Caco-2 (cell line): ENCODE measurements around the gene PLCB1. TPM values are rescaled to one million over a fixed set of nuclear protein-coding genes. Genes with fewer than 3 reads are reported as not detected.
A peak's percentile ranks its signal among the peaks of the same experiment; 100 is the strongest.

Source experiments
- BruUV-seq: library from RNA; stranded (reverse); fragments of 400-500 nt; replicated peaks from 2 replicates; lab custom pipeline; 2021; lab: Mats Ljungman, UMichigan
- CTCF ChIA-PET: fragments of 300-600 bp; sonication (Branson Sonifier 250); formaldehyde crosslinking; loops from one replicate; lab custom pipeline; 2022; ENCODE audit warnings: antibody characterized with exemption; lab: Charles Lee
- POLR2A ChIA-PET: fragments of 300-600 bp; sonication (Branson Sonifier 250); formaldehyde crosslinking; loops from one replicate; lab custom pipeline; 2022; ENCODE audit warnings: antibody characterized with exemption; lab: Charles Lee
- DNase-seq, 2 experiments: peaks; one replicate each; pipeline versions ENCODE4 v3.0.0 to v3.0.0-alpha.2; 2020 to 2022
- H3K27me3 ChIP-seq: replicated peaks from 2 replicates; pipeline ENCODE4 v1.6.0; 2011; ENCODE audit warnings: low read length; ENCODE audit not compliant: control insufficient read depth, insufficient read depth
- H3K36me3 ChIP-seq: 2 replicates; pipeline ENCODE4 v1.5.1; 2011; ENCODE audit warnings: low read length; ENCODE audit not compliant: control insufficient read depth, insufficient read depth
- H3K4me1 ChIP-seq: fragments of 250-450 bp; sonication (Bioruptor Pico); 2 replicates; pipeline ENCODE4 v1.5.1; 2020; ENCODE audit warnings: mild to moderate bottlenecking
- H3K4me3 ChIP-seq: 2 replicates; pipeline ENCODE4 v1.5.1; 2011; ENCODE audit warnings: low read depth, mild to moderate bottlenecking, control low read depth, low read length
- H3K9me3 ChIP-seq: fragments of 250-450 bp; sonication (Bioruptor Pico); 2 replicates; pipeline ENCODE4 v1.5.1; 2020; ENCODE audit warnings: mild to moderate bottlenecking, moderate library complexity
- H3K27ac Mint-ChIP-seq: one replicate; pipeline ENCODE4 v1.8.0; 2022; ENCODE audit warnings: mixed read lengths; ENCODE audit not compliant: unreplicated experiment
- H3K27me3 Mint-ChIP-seq: one replicate; pipeline ENCODE4 v1.8.0; 2022; ENCODE audit warnings: mixed read lengths; ENCODE audit not compliant: insufficient read depth, unreplicated experiment
- H3K36me3 Mint-ChIP-seq: one replicate; pipeline ENCODE4 v1.8.0; 2022; ENCODE audit warnings: mild to moderate bottlenecking, mixed read lengths; ENCODE audit not compliant: insufficient read depth, unreplicated experiment
- H3K4me1 Mint-ChIP-seq: one replicate; pipeline ENCODE4 v1.8.0; 2022; ENCODE audit warnings: low read depth, mixed read lengths; ENCODE audit not compliant: unreplicated experiment
- H3K4me3 Mint-ChIP-seq: one replicate; pipeline ENCODE4 v1.8.0; 2022; ENCODE audit warnings: mild to moderate bottlenecking, moderate library complexity, mixed read lengths; ENCODE audit not compliant: unreplicated experiment
- H3K9me3 Mint-ChIP-seq: one replicate; pipeline ENCODE4 v1.8.0; 2022; ENCODE audit warnings: mixed read lengths; ENCODE audit not compliant: unreplicated experiment
- intact Hi-C: fragments of 100-400 bp; cut with micrococcal nuclease; formaldehyde crosslinking; loops from one replicate; pipeline ENCODE4 v1.10.0; 2022; ENCODE audit not compliant: unreplicated experiment
- total RNA-seq: library from RNA; stranded (reverse); gene quantifications from 2 replicates; pipeline ENCODE4 v1.2.3, GENCODE V29; 2022
- TF ChIP-seq, protein P1 (sequence below), 2 experiments: fragments of 200-600 bp in 1 of 2; IDR thresholded peaks; 1 replicate in 1 of 2; 2 replicates in 1 of 2; pipeline versions ENCODE4 v1.5.1 to v1.8.0; 2011 to 2022; ENCODE audit warnings: antibody characterized with exemption in 1 of 2, control low read depth in 1 of 2, inconsistent platforms in 1 of 2, low read depth in 1 of 2, low read length in 1 of 2, mild to moderate bottlenecking in 1 of 2, moderate library complexity in 1 of 2; ENCODE audit not compliant: insufficient read depth in 1 of 2, severe bottlenecking in 1 of 2, unreplicated experiment in 1 of 2

The PLCB1 gene
- total RNA-seq, 1 experiment from 2014 or later, result 105 TPM

DNA sequence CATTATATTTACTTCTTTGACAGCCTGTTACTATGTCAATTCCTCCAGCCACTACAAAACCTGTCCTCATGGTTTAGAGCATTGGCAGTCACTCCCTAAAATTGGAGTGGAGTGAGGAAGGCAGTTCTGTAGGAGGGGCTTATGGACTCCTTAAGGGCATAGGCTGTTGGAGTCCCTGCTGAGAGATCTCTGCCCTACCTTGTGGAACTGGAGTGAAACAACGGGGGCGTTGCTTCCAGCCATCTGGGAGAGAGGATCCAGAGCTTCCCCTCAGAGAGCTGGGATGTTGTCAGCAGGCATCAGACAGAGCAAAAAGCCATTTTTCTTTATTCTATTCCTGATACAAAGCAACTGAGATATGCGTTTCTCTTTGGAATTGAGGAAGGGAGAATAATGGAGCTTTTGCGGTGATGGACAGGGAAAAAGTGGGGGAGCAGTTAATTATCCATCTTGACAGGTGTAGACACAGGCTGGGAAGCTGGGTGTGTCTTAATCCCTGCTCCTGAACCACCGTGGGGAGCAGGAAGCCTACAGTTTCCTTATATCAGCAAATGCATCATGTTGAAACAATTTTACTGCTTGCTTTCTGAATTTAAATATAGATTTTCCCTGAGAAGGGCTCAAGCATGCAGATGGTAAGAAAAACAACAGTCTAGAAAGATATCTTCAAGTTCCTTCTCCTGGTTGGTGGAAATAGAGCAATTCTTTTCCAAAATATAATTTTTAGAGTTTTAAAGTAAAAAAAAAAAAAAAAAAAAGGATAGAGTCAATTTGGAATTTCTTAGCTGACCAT is 402.5 kb downstream of the PLCB1 start:
- no peak overlapping the region for H3K4me3 Mint-ChIP-seq
- intact Hi-C loops, result loop anchor here (1.0 kb wide), 4 partner anchors 49 to 490 kb away; partner anchors contain the start of gene PLCB1
- H3K4me3 ChIP-seq, result no peak overlapping the region
- CTCF ChIA-PET, result interaction anchor here (1.0 kb wide), 1 partner anchor 186 kb away, joined by 3 read pairs; no protein-coding TSS in a partner anchor
- no peaks in the 10 kb centered on the region for H3K27me3 ChIP-seq
- BruUV-seq, result no TSS peak
- H3K9me3 ChIP-seq, result no peaks in the 10 kb centered on the region
- H3K27me3 Mint-ChIP-seq, result no peaks in the 10 kb centered on the region
- H3K9me3 Mint-ChIP-seq, result no peaks in the 10 kb centered on the region
- H3K36me3 ChIP-seq, result no peaks in the 10 kb centered on the region
- H3K36me3 Mint-ChIP-seq, result no peaks in the 10 kb centered on the region
- TF ChIP-seq, protein P1, sequence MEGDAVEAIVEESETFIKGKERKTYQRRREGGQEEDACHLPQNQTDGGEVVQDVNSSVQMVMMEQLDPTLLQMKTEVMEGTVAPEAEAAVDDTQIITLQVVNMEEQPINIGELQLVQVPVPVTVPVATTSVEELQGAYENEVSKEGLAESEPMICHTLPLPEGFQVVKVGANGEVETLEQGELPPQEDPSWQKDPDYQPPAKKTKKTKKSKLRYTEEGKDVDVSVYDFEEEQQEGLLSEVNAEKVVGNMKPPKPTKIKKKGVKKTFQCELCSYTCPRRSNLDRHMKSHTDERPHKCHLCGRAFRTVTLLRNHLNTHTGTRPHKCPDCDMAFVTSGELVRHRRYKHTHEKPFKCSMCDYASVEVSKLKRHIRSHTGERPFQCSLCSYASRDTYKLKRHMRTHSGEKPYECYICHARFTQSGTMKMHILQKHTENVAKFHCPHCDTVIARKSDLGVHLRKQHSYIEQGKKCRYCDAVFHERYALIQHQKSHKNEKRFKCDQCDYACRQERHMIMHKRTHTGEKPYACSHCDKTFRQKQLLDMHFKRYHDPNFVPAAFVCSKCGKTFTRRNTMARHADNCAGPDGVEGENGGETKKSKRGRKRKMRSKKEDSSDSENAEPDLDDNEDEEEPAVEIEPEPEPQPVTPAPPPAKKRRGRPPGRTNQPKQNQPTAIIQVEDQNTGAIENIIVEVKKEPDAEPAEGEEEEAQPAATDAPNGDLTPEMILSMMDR (IDR thresholded peaks at IDR 0.05; ENCODE audit: insufficient read depth in 1 of 2, low read depth in 1 of 2, low read length in 1 of 2, severe bottlenecking in 1 of 2, unreplicated experiment in 1 of 2), result no peak
- no peaks in the 10 kb centered on the region for H3K4me1 ChIP-seq
- DNase-seq, result no peak
- no peaks in the 10 kb centered on the region for H3K4me1 Mint-ChIP-seq
- H3K27ac Mint-ChIP-seq, result no peak overlapping the region
- POLR2A ChIA-PET, result interaction anchor here (0.6 kb wide), 1 partner anchor 403 kb away, joined by 6 read pairs; no protein-coding TSS in a partner anchor

DNA sequence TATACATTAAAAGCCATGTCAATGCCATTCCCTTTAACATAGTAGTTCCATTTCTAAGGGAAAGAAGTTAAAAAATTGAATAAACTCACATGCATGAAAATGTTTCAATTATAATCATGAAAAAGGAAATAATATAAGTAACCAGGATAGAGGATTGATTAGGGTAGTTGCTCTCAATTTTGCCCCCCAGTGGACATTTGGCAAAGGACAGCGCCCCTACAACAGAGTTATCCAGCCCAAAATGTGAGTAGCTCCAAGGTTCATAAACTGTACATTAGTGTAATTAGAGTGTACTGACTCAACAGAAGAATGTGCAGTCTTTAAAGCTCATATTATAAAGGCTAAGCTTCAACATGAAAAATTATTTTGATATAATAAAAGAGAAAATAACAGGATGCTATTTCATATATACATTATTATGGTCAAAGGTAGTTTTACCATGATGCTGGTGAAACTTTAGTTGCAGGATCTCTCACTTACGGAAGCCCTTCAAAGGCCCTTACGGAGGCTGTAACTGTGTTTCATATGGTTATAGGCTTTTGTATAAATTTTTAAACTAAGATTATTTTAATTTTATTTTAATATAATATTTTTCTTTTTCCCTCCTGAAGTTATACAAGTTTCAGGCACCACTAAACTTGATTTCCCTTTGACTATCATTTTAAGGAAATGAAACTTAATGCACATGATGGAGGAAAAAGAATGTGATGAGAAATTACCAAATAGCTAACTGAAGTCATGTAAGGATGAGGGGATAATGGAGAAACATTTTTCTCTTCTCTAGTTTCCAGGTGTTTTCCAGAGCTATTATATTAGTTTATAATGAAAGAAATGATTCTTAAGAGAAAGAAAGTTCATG is 403.6 kb downstream of the PLCB1 start:
- H3K27me3 ChIP-seq, result no peaks in the 10 kb centered on the region
- ChIA-PET CTCF (interaction anchor here (0.6 to 1.3 kb wide), 3 partner anchors 185 to 1178 kb away, joined by 3 read pairs; no protein-coding TSS in a partner anchor), POLR2A (interaction anchor here (0.6 kb wide), 1 partner anchor 404 kb away, joined by 6 read pairs; no protein-coding TSS in a partner anchor)
- Mint-ChIP-seq H3K36me3 (no peaks in the 10 kb centered on the region), H3K9me3 (no peaks in the 10 kb centered on the region), H3K4me3 (no peak overlapping the region), H3K27ac (no peak overlapping the region), H3K27me3 (no peaks in the 10 kb centered on the region), H3K4me1 (no peaks in the 10 kb centered on the region)
- intact Hi-C loops, result loop anchor here (1.0 kb wide), 4 partner anchors 48 to 491 kb away; partner anchors contain the start of gene PLCB1
- DNase-seq, result peak in 1 of 2 experiments; percentile 55
- no peaks in the 10 kb centered on the region for H3K9me3 ChIP-seq
- no peak overlapping the region for H3K4me3 ChIP-seq
- no peaks in the 10 kb centered on the region for H3K4me1 ChIP-seq
- TF ChIP-seq, protein P1 (IDR thresholded peaks at IDR 0.05; ENCODE audit: insufficient read depth in 1 of 2, low read depth in 1 of 2, low read length in 1 of 2, severe bottlenecking in 1 of 2, unreplicated experiment in 1 of 2), result peak; percentile 75 to 77
- no TSS peak for BruUV-seq
- no peaks in the 10 kb centered on the region for H3K36me3 ChIP-seq

GRCh38 chr20:8536262-8536618 is 404.2 kb downstream of the PLCB1 start:
- Mint-ChIP-seq H3K9me3 (no peaks in the 10 kb centered on the region), H3K36me3 (no peaks in the 10 kb centered on the region), H3K4me1 (no peaks in the 10 kb centered on the region), H3K27me3 (no peaks in the 10 kb centered on the region), H3K27ac (no peak overlapping the region), H3K4me3 (no peak overlapping the region)
- ChIA-PET POLR2A (interaction anchor here (0.5 kb wide), 1 partner anchor 407 kb away, joined by 3 read pairs; no protein-coding TSS in a partner anchor), CTCF (interaction anchor here (1.3 kb wide), 1 partner anchor 186 kb away, joined by 3 read pairs; no protein-coding TSS in a partner anchor)
- Histone ChIP-seq H3K4me1 (no peaks in the 10 kb centered on the region), H3K4me3 (no peak overlapping the region), H3K27me3 (no peaks in the 10 kb centered on the region), H3K9me3 (no peaks in the 10 kb centered on the region), H3K36me3 (no peaks in the 10 kb centered on the region)
- BruUV-seq, result no TSS peak
- intact Hi-C loops, result no loop called here
- DNase-seq, result no peak
- TF ChIP-seq, protein P1 (IDR thresholded peaks at IDR 0.05; ENCODE audit: insufficient read depth in 1 of 2, low read depth in 1 of 2, low read length in 1 of 2, severe bottlenecking in 1 of 2, unreplicated experiment in 1 of 2), result no peak
